Measurements from ENCODE around the gene PPP4R1.

DNA sequence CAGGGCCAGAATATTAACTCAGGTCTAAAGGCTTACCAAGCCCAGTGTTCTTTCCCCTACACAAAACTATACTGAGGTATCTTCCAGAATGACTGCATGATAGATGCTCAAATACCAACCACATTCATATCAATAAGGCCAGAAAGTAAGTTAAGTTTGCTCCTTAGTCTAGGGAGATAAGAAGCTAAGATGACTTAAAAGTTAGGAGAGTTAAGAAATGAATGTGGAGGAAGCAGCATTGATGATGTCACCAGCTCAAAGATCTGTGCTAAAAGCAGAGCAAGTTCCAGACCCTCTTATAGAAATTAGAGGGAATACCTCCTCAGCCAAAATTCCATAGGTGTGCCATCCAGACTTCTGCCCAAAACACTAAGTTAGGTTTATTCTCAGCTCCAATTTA is 6.1 kb downstream of the PPP4R1 start:
- TF ChIP-seq CTCF (IDR thresholded peaks at IDR 0.05) (no peak), ZFX (IDR thresholded peaks at IDR 0.05; ENCODE audit: borderline replicate concordance) (no peak)
